DOHH2 (cell line): ENCODE results near the gene CNGB1.
"Not testable (repeated sequence)": the region's sequence is repeated elsewhere in the genome, so short reads cannot be mapped to it uniquely, and the experiment has no call there.

Experiments
- H3F3A ChIP-seq: fragments of 200-600 bp; sonication (generic), shearing (Covaris generic); 2 replicates; pipeline ENCODE4 v1.6.0; 2016; ENCODE audit warnings: antibody characterized with exemption, mild to moderate bottlenecking; ENCODE audit not compliant: control insufficient read depth, insufficient read depth
- H3K27ac ChIP-seq: fragments of 200-600 bp; sonication (generic); 2 replicates; pipeline ENCODE4 v1.5.1; 2014; ENCODE audit warnings: low read depth, mild to moderate bottlenecking, low read length, moderate library complexity
- H3K27me3 ChIP-seq: fragments of 200-600 bp; sonication (generic); 2 replicates; pipeline ENCODE4 v1.6.1; 2014; ENCODE audit warnings: mild to moderate bottlenecking, low read length, mixed read lengths; ENCODE audit not compliant: control insufficient read depth
- H3K36me3 ChIP-seq: fragments of 200-600 bp; sonication (generic); 2 replicates; pipeline ENCODE4 v1.6.1; 2014; ENCODE audit warnings: mild to moderate bottlenecking, low read length, moderate library complexity, mixed read lengths; ENCODE audit not compliant: control insufficient read depth
- H3K4me1 ChIP-seq: fragments of 200-600 bp; sonication (generic); 2 replicates; pipeline ENCODE4 v1.6.1; 2014; ENCODE audit warnings: mild to moderate bottlenecking, low read length, mixed read lengths; ENCODE audit not compliant: control insufficient read depth
- H3K4me2 ChIP-seq: fragments of 200-600 bp; sonication (generic); 2 replicates; pipeline ENCODE4 v1.6.0; 2014; ENCODE audit warnings: mild to moderate bottlenecking, low read length, moderate library complexity
- H3K4me3 ChIP-seq: fragments of 200-600 bp; sonication (generic); 2 replicates; pipeline ENCODE4 v1.5.1; 2014; ENCODE audit warnings: mild to moderate bottlenecking, low read length, mixed read lengths
- H3K79me2 ChIP-seq: fragments of 200-600 bp; sonication (generic); 2 replicates; pipeline ENCODE4 v1.6.1; 2014; ENCODE audit warnings: mild to moderate bottlenecking, low read length, mixed read lengths; ENCODE audit not compliant: control insufficient read depth
- H3K9me2 ChIP-seq: fragments of 200-600 bp; sonication (generic); replicated peaks from 2 replicates; pipeline ENCODE4 v1.6.1; 2014; ENCODE audit warnings: mild to moderate bottlenecking, low read length, mixed read lengths; ENCODE audit not compliant: control insufficient read depth
- H3K9me3 ChIP-seq: fragments of 200-600 bp; sonication (generic); 2 replicates; pipeline ENCODE4 v1.6.1; 2014; ENCODE audit warnings: antibody characterized with exemption, low read length, mixed read lengths; ENCODE audit not compliant: control insufficient read depth, insufficient read depth
- H4K20me1 ChIP-seq: fragments of 200-600 bp; sonication (generic); 2 replicates; pipeline ENCODE4 v1.6.0; 2014; ENCODE audit warnings: low read depth, mild to moderate bottlenecking, antibody characterized with exemption, low read length, moderate library complexity; ENCODE audit not compliant: control insufficient read depth, insufficient read depth
- CTCF ChIP-seq: fragments of 200-600 bp; sonication (generic); IDR thresholded peaks from one replicate; pipeline ENCODE4 v1.5.1; 2014; ENCODE audit warnings: antibody characterized with exemption, mild to moderate bottlenecking, low read depth, low read length; ENCODE audit not compliant: poor library complexity, severe bottlenecking
- EZH2phosphoT487 ChIP-seq: fragments of 200-600 bp; sonication (generic); IDR thresholded peaks from 2 replicates; pipeline ENCODE4 v1.6.1; 2017; ENCODE audit warnings: borderline replicate concordance, mild to moderate bottlenecking, antibody characterized with exemption, low read length, moderate library complexity, mixed read lengths

The CNGB1 gene

GRCh38 chr16:57858635-57859034 lies 112.3 kb downstream of the CNGB1 start:
- H3K27ac ChIP-seq: no peak overlapping the region
- H3K9me3 ChIP-seq: no peaks in the 10 kb centered on the region
- H3K4me3 ChIP-seq: no peak overlapping the region
- no peaks in the 10 kb centered on the region for H4K20me1 ChIP-seq
- H3F3A ChIP-seq: no peaks in the 10 kb centered on the region
- no peaks in the 10 kb centered on the region for H3K79me2 ChIP-seq
- no peaks in the 10 kb centered on the region for H3K4me1 ChIP-seq
- H3K27me3 ChIP-seq: no peaks in the 10 kb centered on the region
- no peaks in the 10 kb centered on the region for H3K36me3 ChIP-seq
- TF ChIP-seq CTCF (no peak), EZH2phosphoT487 (no peak)
- no peak overlapping the region for H3K4me2 ChIP-seq
- H3K9me2 ChIP-seq: no peaks in the 10 kb centered on the region

- not testable (repeated sequence) for H3F3A ChIP-seq, H3K4me1 ChIP-seq, H3K4me2 ChIP-seq, H3K4me3 ChIP-seq, H4K20me1 ChIP-seq, H3K9me2 ChIP-seq, H3K27me3 ChIP-seq, H3K27ac ChIP-seq, H3K36me3 ChIP-seq, H3K79me2 ChIP-seq, H3K9me3 ChIP-seq
These were observed 112.9 kb downstream of the CNGB1 start for GRCh38 chr16:57857991-57858390.

GRCh38 chr16:57855188-57855587 lies 115.7 kb downstream of the CNGB1 start:
- no peaks in the 10 kb centered on the region for H3F3A ChIP-seq
- H3K4me1 ChIP-seq: no peaks in the 10 kb centered on the region
- H3K9me2 ChIP-seq: no peaks in the 10 kb centered on the region
- H3K4me2 ChIP-seq: no peak overlapping the region
- peaks cover 5% of the 10 kb centered on the region; the same call in 1 of the 2 replicates for H3K27me3 ChIP-seq
- no peaks in the 10 kb centered on the region for H3K79me2 ChIP-seq
- H4K20me1 ChIP-seq: no peaks in the 10 kb centered on the region
- no peak for TF ChIP-seq EZH2phosphoT487
- no peak overlapping the region for H3K27ac ChIP-seq
- no peaks in the 10 kb centered on the region for H3K36me3 ChIP-seq
- no peaks in the 10 kb centered on the region for H3K9me3 ChIP-seq
- no peak overlapping the region for H3K4me3 ChIP-seq

- Histone ChIP-seq H3K36me3 (no peaks in the 10 kb centered on the region), H3K9me3 (no peaks in the 10 kb centered on the region), H3K27me3 (peaks cover 14% of the 10 kb centered on the region), H3K79me2 (no peaks in the 10 kb centered on the region), H3K4me2 (no peak overlapping the region), H3K27ac (no peak overlapping the region), H3K4me1 (no peaks in the 10 kb centered on the region), H4K20me1 (no peaks in the 10 kb centered on the region), H3K9me2 (no peaks in the 10 kb centered on the region), H3K4me3 (no peak overlapping the region), H3F3A (no peaks in the 10 kb centered on the region)
- TF ChIP-seq CTCF (no peak), EZH2phosphoT487 (no peak)
These were observed 118.7 kb downstream of the CNGB1 start for GRCh38 chr16:57852189-57852588.
